Heart left ventricle (tissue), 16 donors: ENCODE results near the gene SLC22A31. TPM values are rescaled to one million over a fixed set of nuclear protein-coding genes. Genes with fewer than 3 reads are reported as not detected.

Experiments
- ATAC-seq, 4 donors: fragments of 200-7000 bp; cut with Tn5 transposase; one replicate each; pipeline ENCODE4 v1.9.1; 2020 to 2022; ENCODE audit warnings: moderate library complexity in 4 of 4, mild to moderate bottlenecking in 3 of 4, moderate number of reproducible peaks in 1 of 4
- DNase-seq, 5 donors: peaks; one replicate each; pipeline ENCODE4 v3.0.0-alpha.2; 2020
- H3K27ac ChIP-seq, 12 donors: fragments of 200-600 bp; sonication (generic) in 4 of 12; one replicate each; pipeline versions ENCODE4 v1.5.0 to v1.8.0; 2016 to 2022; ENCODE audit warnings: mild to moderate bottlenecking in 2 of 12
- H3K27me3 ChIP-seq, 9 donors: fragments of 200-600 bp; sonication (generic) in 2 of 9; one replicate each; pipeline versions ENCODE4 v1.5.1 to v1.8.0; 2016 to 2022; ENCODE audit warnings: mild to moderate bottlenecking in 3 of 9
- H3K36me3 ChIP-seq, 9 donors: fragments of 200-600 bp; sonication (generic) in 2 of 9; one replicate each; pipeline versions ENCODE4 v1.5.0 to v1.8.0; 2018 to 2022; ENCODE audit warnings: mild to moderate bottlenecking in 2 of 9
- H3K4me1 ChIP-seq, 12 donors: fragments of 200-600 bp; sonication (generic) in 4 of 12; one replicate each; pipeline versions ENCODE4 v1.5.0 to v1.8.0; 2016 to 2022; ENCODE audit warnings: mild to moderate bottlenecking in 3 of 12
- H3K4me3 ChIP-seq, 12 donors: fragments of 200-600 bp; sonication (generic) in 4 of 12; one replicate each; pipeline versions ENCODE4 v1.5.0 to v1.8.0; 2017 to 2022; ENCODE audit warnings: mild to moderate bottlenecking in 9 of 12, moderate library complexity in 4 of 12
- H3K9me3 ChIP-seq, 12 donors: fragments of 200-600 bp; sonication (generic) in 4 of 12; one replicate each; pipeline versions ENCODE4 v1.5.0 to v1.8.0; 2016 to 2022; ENCODE audit warnings: mild to moderate bottlenecking in 1 of 12
- CTCF ChIP-seq, 12 donors: fragments of 200-600 bp; sonication (generic) in 4 of 12; IDR thresholded peaks; one replicate each; pipeline versions ENCODE4 v1.5.0 to v1.8.0; 2018 to 2022; ENCODE audit warnings: antibody characterized with exemption in 12 of 12, mild to moderate bottlenecking in 5 of 12
- POLR2A ChIP-seq, 2 donors: fragments of 450-650 bp; IDR thresholded peaks; one replicate each; pipeline ENCODE4 v1.6.1; 2017; ENCODE audit warnings: antibody characterized with exemption in 2 of 2, mild to moderate bottlenecking in 2 of 2, moderate library complexity in 2 of 2
- WGBS, 4 donors: extraction: QIAGEN DNeasy Blood & Tissue Kit in 2 of 4; methylation state at CpG; one replicate each; pipeline versions ENCODE4 v1.1.5 to v1.1.7; 2013 to 2018; 5-methylcytosine and 5-hydroxymethylcytosine counted together
- intact Hi-C, 10 donors: fragments of 100-400 bp; cut with DNase I; formaldehyde crosslinking; loops; one replicate each; pipeline versions ENCODE4 v1.11.1 to v1.14.2; 2022
- polyA plus RNA-seq, 2 donors: library from polyadenylated mRNA; stranded (reverse); fragments of 200-250 nt; gene quantifications; one replicate each; pipeline ENCODE4 v1.2.3, GENCODE V29; 2013
- total RNA-seq, 9 donors: library from RNA; depleted of rRNA in 2 of 9; stranded (reverse); fragments of >200 nt in 2 of 9; fragmentation: NEBNext Ultra II Directional in 3 of 9; extraction: Animal tissue kit (Norgen Biotek cat#: 25700) in 3 of 9; gene quantifications; one replicate each; pipeline versions ENCODE4 v1.1.0 to v1.2.4, GENCODE V29; 2016 to 2023
- donor health status: ischemic (EF 13 %, LVEDD 7.1; RV severe dilation, severe dysfunction).
- donor health status: healthy with polysubstance abuse.
- donor health status: DM: no; HTN: yes; CAD: no.
- donor health status: DM: no; HTN: no; CAD: no.
- donor health status: ischemic (EF 25% LVEDD 6.9; RV normal size, moderate dysfunction).
- donor health status: ischemic (EF 25% LVEDD 5.7; RV mildly dilated, moderate dysfunction).
- donor health status: healthy.
- donor health status: DM: yes; HTN: yes; CAD: no.
- donor health status: ischemic (EF 35%, LVEDD 5.7; RV mildly dilated, moderate dysfunction).
- donor health status: nonischemic (EF 11% LVEDD 7.7; RV severe dilation, severe dysfunction).
- donor health status: DM: yes; HTN: yes; CAD: no.
- donor health status: PGD.
- donor health status: ischemic (EF 29% LVEDD 5.4; RV normal size, mild dysfunction).
- donor health status: nonischemic (EF 23%, LVEDD 6.1; RV moderate dilation, normal function).

SLC22A31 gene
- total and polyA plus RNA-seq, 11 donors: 0.07 TPM; not detected in 10

- intact Hi-C loops: no loop called here
- peaks cover 4 to 77% (median 68%) of the 10 kb centered on the region in 9 donors for H3K36me3 ChIP-seq
- no peak overlapping the region for H3K4me3 ChIP-seq
- ATAC-seq (no peak), DNase-seq (no peak)
- H3K27me3 ChIP-seq: no peaks in the 10 kb centered on the region
- H3K27ac ChIP-seq: no peak overlapping the region
- WGBS, 4 donors: 92 to 95% (median 94%) methylated on average over 21 of the region's 21 CpGs
- peaks cover 0 to 15% (median 9%) of the 10 kb centered on the region in 12 donors for H3K4me1 ChIP-seq
- H3K9me3 ChIP-seq: peaks cover 0 to 15% (median 0%) of the 10 kb centered on the region in 12 donors
- TF ChIP-seq CTCF (IDR thresholded peaks at IDR 0.05): no peak
- no peak for TF ChIP-seq POLR2A (IDR thresholded peaks at IDR 0.05)
Measured at GRCh38 chr16:89222931-89223330, 22.6 kb upstream of the SLC22A31 start.

- DNase-seq: no peak
- Histone ChIP-seq H3K27me3 (no peaks in the 10 kb centered on the region), H3K9me3 (peaks cover 0 to 2% (median 0%) of the 10 kb centered on the region in 12 donors), H3K27ac (no peak overlapping the region), H3K4me3 (no peak overlapping the region), H3K36me3 (peaks cover 0 to 64% (median 55%) of the 10 kb centered on the region in 9 donors), H3K4me1 (peaks cover 0 to 20% (median 12%) of the 10 kb centered on the region in 12 donors)
- 74 to 84% (median 77%) methylated on average over 3 of the region's 3 CpGs for WGBS, 4 donors
- intact Hi-C loops: no loop called here
- no peak for TF ChIP-seq CTCF (IDR thresholded peaks at IDR 0.05)
- TF ChIP-seq POLR2A (IDR thresholded peaks at IDR 0.05): no peak
- no peak for ATAC-seq
Measured at GRCh38 chr16:89221604-89222003, 21.3 kb upstream of the SLC22A31 start.

- Histone ChIP-seq H3K27me3 (no peaks in the 10 kb centered on the region), H3K27ac (no peak overlapping the region), H3K9me3 (no peaks in the 10 kb centered on the region), H3K4me1 (peaks cover 0 to 31% (median 20%) of the 10 kb centered on the region in 12 donors), H3K4me3 (no peak overlapping the region), H3K36me3 (peaks cover 0 to 42% (median 37%) of the 10 kb centered on the region in 9 donors)
- no peak for DNase-seq
- WGBS, 4 donors: 64 to 72% (median 68%) methylated on average over 5 of the region's 5 CpGs
- intact Hi-C loops: loop anchor here (5.0 to 10.0 kb wide), 11 partner anchors 115 to 767 kb away; partner anchors contain the start of genes GALNS (in 2 of the 10), TRAPPC2L (in 2 of the 10), APRT (in 1 of the 10) and ZFPM1 (in 1 of the 10)
- ATAC-seq: no peak
- TF ChIP-seq POLR2A (IDR thresholded peaks at IDR 0.05): no peak
- TF ChIP-seq CTCF (IDR thresholded peaks at IDR 0.05): no peak
Measured at GRCh38 chr16:89219365-89219764, 19.0 kb upstream of the SLC22A31 start.

- TF ChIP-seq POLR2A (IDR thresholded peaks at IDR 0.05): peak; percentile 11 to 90
- no peak for TF ChIP-seq CTCF (IDR thresholded peaks at IDR 0.05)
- ATAC-seq (peak; percentile 88 to 97 (median 96)), DNase-seq (peak; percentile 84 to 91 (median 88))
- H3K36me3 ChIP-seq: peaks cover 0 to 26% (median 19%) of the 10 kb centered on the region in 9 donors
- WGBS, 4 donors: 0 to 1% (median 0%) methylated on average over 57 to 91 of the region's 91 CpGs
- H3K27me3 ChIP-seq: no peaks in the 10 kb centered on the region
- peak within 1 kb of the TSS; percentile 62 to 100 (median 92) for H3K4me3 ChIP-seq
- intact Hi-C loops: loop anchor here (1.0 to 10.0 kb wide), 15 partner anchors 113 to 765 kb away; partner anchors contain the start of genes GALNS (in 2 of the 10), TRAPPC2L (in 2 of the 10), APRT (in 1 of the 10) and ZFPM1 (in 1 of the 10)
- peaks cover 0 to 31% (median 20%) of the 10 kb centered on the region in 12 donors for H3K4me1 ChIP-seq
- H3K9me3 ChIP-seq: no peaks in the 10 kb centered on the region
- H3K27ac ChIP-seq: peak within 1 kb of the TSS; percentile 89 to 99 (median 95)
Measured at GRCh38 chr16:89217388-89218191, 17.3 kb upstream of the SLC22A31 start, which contains the start of gene ZNF778. Gene ZNF778, plus strand, starts transcription at chr16:89217703. Its CDS starts 3,425 bp downstream, at chr16:89221128.
